OCI-LY7 (cell line): ENCODE results near the gene RASSF5. TPM values are rescaled to one million over a fixed set of nuclear protein-coding genes. Genes with fewer than 3 reads are reported as not detected.

ENCODE experiments used
- BruUV-seq: library from RNA; stranded (reverse); fragments of 400-500 nt; replicated peaks from 2 replicates; lab custom pipeline; 2021; lab: Mats Ljungman, UMichigan
- CTCF ChIA-PET: fragments of 300-600 bp; sonication (Branson Sonifier 250); formaldehyde crosslinking; loops from one replicate; lab custom pipeline; 2022; ENCODE audit warnings: antibody characterized with exemption; ENCODE audit not compliant: unreplicated experiment; lab: Charles Lee
- POLR2A ChIA-PET: fragments of 300-600 bp; sonication (Branson Sonifier 250); formaldehyde crosslinking; loops from one replicate; lab custom pipeline; 2022; ENCODE audit warnings: antibody characterized with exemption; lab: Charles Lee
- DNase-seq: peaks from one replicate; pipeline ENCODE4 v3.0.0-alpha.2; 2015; ENCODE audit warnings: low spot score
- H2AFZ ChIP-seq: fragments of 200-600 bp; sonication (generic), shearing (Covaris generic); 2 replicates; pipeline ENCODE4 v1.6.1; 2014; ENCODE audit warnings: mild to moderate bottlenecking, antibody characterized with exemption, low read length, moderate library complexity
- H3K27ac ChIP-seq: fragments of 200-600 bp; sonication (generic); 2 replicates; pipeline ENCODE4 v1.5.1; 2014; ENCODE audit warnings: mixed run types, low read depth, mild to moderate bottlenecking, moderate library complexity, low read length, inconsistent platforms; ENCODE audit not compliant: poor library complexity, severe bottlenecking
- H3K36me3 ChIP-seq: fragments of 200-600 bp; sonication (generic); 2 replicates; pipeline ENCODE4 v1.6.1; 2014; ENCODE audit warnings: mild to moderate bottlenecking, antibody characterized with exemption, low read length, moderate library complexity, mixed read lengths; ENCODE audit not compliant: insufficient read depth
- H3K4me1 ChIP-seq: fragments of 200-600 bp; sonication (generic); 2 replicates; pipeline ENCODE4 v1.5.1; 2014; ENCODE audit warnings: mild to moderate bottlenecking, low read length; ENCODE audit not compliant: insufficient read depth, poor library complexity, severe bottlenecking
- H3K4me2 ChIP-seq: fragments of 200-600 bp; sonication (generic); 2 replicates; pipeline ENCODE4 v1.6.1; 2014; ENCODE audit warnings: mild to moderate bottlenecking, low read length
- H3K4me3 ChIP-seq: fragments of 200-600 bp; sonication (generic); 2 replicates; pipeline ENCODE4 v1.5.1; 2014; ENCODE audit warnings: mild to moderate bottlenecking, low read depth, low read length; ENCODE audit not compliant: poor library complexity, severe bottlenecking
- H3K79me2 ChIP-seq: fragments of 200-600 bp; sonication (generic); 2 replicates; pipeline ENCODE4 v1.6.1; 2016; ENCODE audit warnings: low read depth, mild to moderate bottlenecking, low read length, moderate library complexity, mixed read lengths; ENCODE audit not compliant: insufficient read depth
- H3K9me2 ChIP-seq: fragments of 200-600 bp; sonication (generic); 2 replicates; pipeline ENCODE4 v1.6.1; 2016; ENCODE audit warnings: mild to moderate bottlenecking, low read length, mixed read lengths; ENCODE audit not compliant: insufficient read depth
- H3K9me3 ChIP-seq: fragments of 200-600 bp; sonication (generic); 2 replicates; pipeline ENCODE4 v1.6.1; 2014; ENCODE audit warnings: mild to moderate bottlenecking, mixed run types, low read length, mixed read lengths
- H4K20me1 ChIP-seq: fragments of 200-600 bp; sonication (generic); 2 replicates; pipeline ENCODE4 v1.6.1; 2014; ENCODE audit warnings: mild to moderate bottlenecking, antibody characterized with exemption, low read length, moderate library complexity, mixed read lengths; ENCODE audit not compliant: insufficient read depth
- CTCF ChIP-seq: fragments of 200-600 bp; sonication (generic); conservative IDR thresholded peaks from 2 replicates; pipeline ENCODE4 v1.5.1; 2014; ENCODE audit warnings: mild to moderate bottlenecking, antibody characterized with exemption, low read length, moderate library complexity, mixed read lengths
- EZH2phosphoT487 ChIP-seq: fragments of 200-600 bp; sonication (generic); IDR thresholded peaks from 2 replicates; pipeline ENCODE4 v1.6.1; 2018; ENCODE audit warnings: low read depth, borderline replicate concordance, mild to moderate bottlenecking, mixed run types, antibody characterized with exemption, low read length, moderate library complexity, mixed read lengths
- intact Hi-C: fragments of 100-400 bp; cut with micrococcal nuclease; formaldehyde crosslinking; loops from one replicate; pipeline ENCODE4 v1.10.0; 2022; ENCODE audit not compliant: unreplicated experiment
- total RNA-seq, 2 experiments: library from RNA; depleted of rRNA in 1 of 2; stranded (reverse); fragments of >200 nt in 1 of 2; shearing (Covaris generic) in 1 of 2; gene quantifications; 2 replicates each; pipeline ENCODE4 v1.2.3, GENCODE V29; 2014 to 2022

Gene RASSF5
- total RNA-seq, 2 experiments from 2014 or later: 19.8 to 25.7 TPM

GRCh38 chr1:206513312-206514111, 6.2 kb downstream of the RASSF5 start:
- Histone ChIP-seq H3K4me3 (no peak overlapping the region), H3K9me3 (no peaks in the 10 kb centered on the region), H3K4me1 (no peaks in the 10 kb centered on the region), H3K9me2 (no peaks in the 10 kb centered on the region), H3K27ac (no peak overlapping the region), H4K20me1 (no peaks in the 10 kb centered on the region), H3K36me3 (no peaks in the 10 kb centered on the region), H3K79me2 (no peaks in the 10 kb centered on the region), H2AFZ (no peak overlapping the region), H3K4me2 (no peak overlapping the region)
- TF ChIP-seq EZH2phosphoT487: no peak
- no peak for TF ChIP-seq CTCF
- intact Hi-C loops: no loop called here
- BruUV-seq: no TSS peak
- ChIA-PET POLR2A (interaction anchor here (0.7 kb wide), 1 partner anchor 1699 kb away, joined by 3 read pairs; no protein-coding TSS in a partner anchor), CTCF (no interaction called here)
- no peak for DNase-seq

- H4K20me1 ChIP-seq: no peaks in the 10 kb centered on the region
- ChIA-PET CTCF (no interaction called here), POLR2A (no interaction called here)
Observed at GRCh38 chr1:206514813-206515387, 7.6 kb downstream of the RASSF5 start.

More at GRCh38 chr1:206514813-206515387, 7.6 kb downstream of the RASSF5 start:
- H3K4me2 ChIP-seq: no peak overlapping the region
- no peaks in the 10 kb centered on the region for H3K9me2 ChIP-seq
- no TSS peak for BruUV-seq
- H2AFZ ChIP-seq: no peak overlapping the region
- H3K4me3 ChIP-seq: no peak overlapping the region
- H3K27ac ChIP-seq: no peak overlapping the region
- H3K79me2 ChIP-seq: no peaks in the 10 kb centered on the region
- TF ChIP-seq EZH2phosphoT487 (no peak), CTCF (no peak)
- H3K4me1 ChIP-seq: no peaks in the 10 kb centered on the region
- intact Hi-C loops: no loop called here
- H3K36me3 ChIP-seq: no peaks in the 10 kb centered on the region
- H3K9me3 ChIP-seq: no peaks in the 10 kb centered on the region
- no peak for DNase-seq
